ENCODE measurements around the gene PRAMEF13. TPM values are rescaled to one million over a fixed set of nuclear protein-coding genes. Genes with fewer than 3 reads are reported as not detected.
"Not testable (repeated sequence)": the region's sequence is repeated elsewhere in the genome, so short reads cannot be mapped to it uniquely, and the experiment has no call there.

Gene PRAMEF13
- total RNA-seq, 1 experiment from 2014 or later = not detected

DNA sequence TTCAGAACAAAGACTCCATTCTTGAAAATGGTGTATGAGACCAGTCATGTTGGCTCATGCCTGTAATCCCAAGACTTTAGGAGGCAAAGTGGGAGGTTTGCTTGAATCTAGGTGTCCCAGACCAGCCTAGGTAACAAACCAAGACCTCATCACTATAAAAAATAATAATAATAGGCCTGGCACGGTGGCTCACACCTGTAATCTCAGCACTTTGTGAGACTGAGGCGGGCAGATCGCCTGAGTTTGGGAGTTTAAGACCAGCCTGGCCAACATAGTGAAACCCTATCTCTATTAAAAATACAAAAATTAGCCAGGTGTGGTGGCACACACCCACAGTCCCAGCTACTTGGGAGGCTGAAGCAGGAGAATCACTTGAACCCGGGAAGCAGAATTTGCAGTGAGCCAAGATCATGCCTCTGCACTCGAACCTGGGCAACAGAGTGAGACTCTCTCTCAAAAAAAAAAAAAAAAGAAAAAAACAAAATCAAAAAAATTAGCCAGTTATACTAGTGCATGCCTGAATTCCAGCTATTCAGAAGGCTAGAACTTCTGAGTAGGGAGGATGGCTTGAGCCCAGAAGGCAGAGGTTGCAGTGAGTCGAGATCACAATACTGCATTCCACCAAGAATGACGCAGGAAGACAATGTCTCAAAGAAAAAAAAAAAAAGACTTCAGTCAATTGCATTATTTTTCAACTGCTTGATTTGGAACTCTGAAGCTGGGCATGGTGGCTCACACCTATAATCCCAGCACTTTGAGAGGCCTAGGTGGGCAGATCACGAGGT, 26.3 kb upstream of the PRAMEF13 start:
- not testable (repeated sequence) for DNase-seq (ENCODE audit: low read depth in 1 of 2, low spot score in 2 of 2); H3K27me3 ChIP-seq (replicated peaks); H3K9me3 ChIP-seq (replicated peaks); H3K36me3 ChIP-seq; H3K4me1 ChIP-seq (replicated peaks); H3K27ac ChIP-seq; H3K4me3 ChIP-seq

DNA sequence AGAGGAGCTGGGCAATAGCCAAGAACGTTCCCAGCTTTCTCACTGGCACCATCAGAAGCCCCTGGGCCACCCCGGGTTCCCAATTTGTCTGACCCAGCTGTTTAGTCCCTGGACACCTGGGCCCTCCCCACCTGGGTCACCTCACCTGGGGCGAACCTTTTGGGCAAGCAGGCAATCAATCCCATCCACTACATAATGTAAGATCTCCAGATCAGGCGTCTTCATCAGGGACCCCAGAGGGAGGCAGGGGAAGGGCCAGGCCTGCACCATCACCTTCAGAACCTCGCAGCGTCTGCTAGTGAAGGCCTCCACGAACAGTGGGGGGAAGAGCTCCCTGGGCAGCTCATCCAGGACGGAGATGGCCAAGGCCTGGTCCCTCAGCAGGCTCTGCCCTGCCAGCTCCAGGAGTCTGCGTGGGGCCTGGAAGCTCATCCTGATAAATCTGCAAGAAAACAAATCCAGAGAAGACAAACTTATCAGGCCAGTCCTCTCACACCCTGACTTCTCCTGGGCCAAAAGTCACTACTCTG, 24.5 kb upstream of the PRAMEF13 start, which contains the start of gene PRAMEF18:
TSS of gene PRAMEF18 (minus strand) at position 480 of the 530 bp plus-strand sequence. CDS start at position 432, 48 bp downstream.
- H3K27me3 ChIP-seq (replicated peaks); H3K36me3 ChIP-seq; H3K9me3 ChIP-seq (replicated peaks); DNase-seq (ENCODE audit: low read depth in 1 of 2, low spot score in 2 of 2); H3K4me1 ChIP-seq (replicated peaks); H3K4me3 ChIP-seq; H3K27ac ChIP-seq: not testable (repeated sequence)

DNA sequence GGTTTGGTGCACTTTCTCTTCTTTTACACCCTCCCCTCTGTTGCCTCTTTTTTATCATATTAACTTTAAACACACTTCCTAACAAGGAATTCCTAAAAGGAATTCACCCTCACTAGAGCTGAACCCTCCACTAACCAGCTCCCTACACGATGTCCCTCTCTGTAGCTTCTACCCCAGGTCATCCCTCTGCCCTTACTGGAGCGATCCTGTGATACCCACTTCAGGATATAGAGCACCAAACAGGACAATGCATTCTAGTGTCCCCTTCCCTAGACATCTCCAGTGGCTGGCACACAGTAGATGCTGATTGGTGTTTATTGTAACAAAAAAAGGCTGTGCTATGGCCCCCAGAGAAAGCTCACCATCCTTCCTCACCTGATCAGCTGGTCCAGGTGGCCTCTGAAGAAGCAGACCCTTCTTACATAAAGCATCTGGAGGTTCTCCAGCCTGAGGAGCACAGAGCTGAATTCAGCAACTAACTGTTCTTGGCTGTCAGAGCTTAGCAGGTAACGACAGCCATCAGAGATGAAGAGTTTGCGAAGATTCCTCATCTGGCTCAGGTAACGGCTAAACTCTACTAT, 23.4 kb upstream of the PRAMEF13 start:
- H3K4me3 ChIP-seq = no peak overlapping the region
- 0 out of 2 replicates have a peak, but pooled peaks cover 2% of the 10 kb centered on the region for H3K27me3 ChIP-seq (replicated peaks)
- H3K27ac ChIP-seq = no peak overlapping the region
- H3K4me1 ChIP-seq (replicated peaks) = no peaks in the 10 kb centered on the region
- peaks cover 4% of the 10 kb centered on the region; the same call in 1 of the 2 replicates for H3K9me3 ChIP-seq (replicated peaks)
- H3K36me3 ChIP-seq = no peaks in the 10 kb centered on the region
- no peak for DNase-seq (ENCODE audit: low read depth in 1 of 2, low spot score in 2 of 2)

DNA sequence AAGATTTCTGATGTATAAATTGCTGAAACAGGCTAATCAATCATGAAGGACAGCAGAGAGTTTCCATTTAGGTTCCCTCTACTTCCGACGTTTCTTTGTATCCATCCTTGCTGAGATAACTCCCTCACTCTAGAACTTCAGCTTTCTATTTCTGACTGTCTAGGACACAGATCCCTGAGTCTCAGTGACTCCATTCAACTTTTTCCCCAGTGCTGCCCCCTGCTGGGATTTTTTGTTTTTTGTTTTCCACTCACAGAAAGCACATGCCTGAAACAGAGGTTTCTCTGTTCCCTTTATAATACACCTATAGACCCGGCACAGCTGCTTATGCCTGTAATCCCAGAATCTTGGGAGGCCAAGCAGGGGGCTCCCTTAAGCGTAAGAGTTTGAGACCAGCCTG, 21.6 kb upstream of the PRAMEF13 start:
- not testable (repeated sequence) for H3K4me3 ChIP-seq; H3K4me1 ChIP-seq (replicated peaks); DNase-seq (ENCODE audit: low read depth in 1 of 2, low spot score in 2 of 2); H3K36me3 ChIP-seq; H3K27me3 ChIP-seq (replicated peaks); H3K9me3 ChIP-seq (replicated peaks); H3K27ac ChIP-seq

DNA sequence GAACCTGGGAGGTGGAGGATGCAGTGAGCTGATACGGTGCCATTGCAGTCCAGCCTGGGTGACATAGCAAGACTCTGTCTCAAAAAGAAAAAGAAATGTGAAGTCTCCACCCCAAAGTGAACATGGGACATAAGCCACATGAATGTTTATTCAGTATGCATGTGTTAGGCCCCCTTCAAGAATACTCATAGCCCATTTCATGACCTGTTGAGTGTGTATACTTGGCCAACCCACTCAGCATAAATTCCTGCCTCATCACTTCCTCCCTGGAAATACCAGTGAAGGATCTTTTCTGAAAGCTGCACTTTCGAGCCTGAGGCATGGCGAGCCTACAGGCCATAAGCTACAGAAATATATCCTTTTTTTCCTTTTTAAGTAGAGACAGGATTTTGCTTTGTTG, 18.0 kb upstream of the PRAMEF13 start:
- not testable (repeated sequence) for H3K36me3 ChIP-seq; H3K27me3 ChIP-seq (replicated peaks); H3K4me1 ChIP-seq (replicated peaks); H3K9me3 ChIP-seq (replicated peaks); H3K27ac ChIP-seq; H3K4me3 ChIP-seq; DNase-seq (ENCODE audit: low read depth in 1 of 2, low spot score in 2 of 2)

DNA sequence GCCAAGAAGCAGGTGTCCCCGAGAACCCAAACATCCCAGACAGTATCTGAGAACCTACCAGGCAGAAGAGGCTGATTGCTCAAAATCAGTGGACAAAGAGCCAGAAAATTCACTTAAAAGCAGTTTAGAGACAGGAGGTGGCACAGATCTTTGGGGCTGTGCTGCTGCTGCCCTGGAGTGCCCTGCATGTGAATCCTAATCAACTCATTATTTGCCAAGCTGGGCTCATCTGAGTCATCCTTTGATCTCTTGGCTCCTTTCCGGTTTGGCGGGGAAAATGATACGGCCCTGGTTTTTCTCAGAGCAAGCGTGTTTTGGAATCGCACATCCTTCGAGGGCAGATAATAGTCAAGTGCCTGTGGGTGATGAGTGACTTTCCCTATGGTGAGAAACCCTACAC, 15.4 kb upstream of the PRAMEF13 start:
- not testable (repeated sequence) for DNase-seq (ENCODE audit: low read depth in 1 of 2, low spot score in 2 of 2)

DNA sequence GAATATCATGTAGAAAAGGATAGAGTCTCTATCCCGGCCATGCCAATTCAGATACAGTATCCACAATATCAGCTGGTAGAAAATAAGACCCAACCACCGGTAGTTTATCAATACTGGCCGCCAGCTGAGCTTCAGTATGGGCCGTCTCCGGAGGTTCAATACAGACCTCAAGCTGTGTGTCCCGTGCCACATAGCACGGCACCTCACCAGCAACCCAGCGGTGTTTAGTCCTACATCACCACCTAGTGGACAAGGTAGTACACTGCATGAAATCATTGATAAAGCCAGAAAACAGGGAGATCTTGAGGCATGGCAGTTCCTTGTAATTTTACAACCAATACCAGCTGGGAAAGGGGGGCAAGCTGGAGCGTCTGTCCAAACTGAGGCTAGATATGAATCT, 7.5 kb upstream of the PRAMEF13 start:
- H3K4me1 ChIP-seq (replicated peaks); H3K36me3 ChIP-seq; H3K27ac ChIP-seq; H3K4me3 ChIP-seq; H3K9me3 ChIP-seq (replicated peaks); DNase-seq (ENCODE audit: low read depth in 1 of 2, low spot score in 2 of 2); H3K27me3 ChIP-seq (replicated peaks): not testable (repeated sequence)

More for the DNA sequence above, 15.4 kb upstream of the PRAMEF13 start:
- H3K36me3 ChIP-seq; H3K27me3 ChIP-seq (replicated peaks); H3K9me3 ChIP-seq (replicated peaks); H3K27ac ChIP-seq; H3K4me1 ChIP-seq (replicated peaks); H3K4me3 ChIP-seq: not testable (repeated sequence)

DNA sequence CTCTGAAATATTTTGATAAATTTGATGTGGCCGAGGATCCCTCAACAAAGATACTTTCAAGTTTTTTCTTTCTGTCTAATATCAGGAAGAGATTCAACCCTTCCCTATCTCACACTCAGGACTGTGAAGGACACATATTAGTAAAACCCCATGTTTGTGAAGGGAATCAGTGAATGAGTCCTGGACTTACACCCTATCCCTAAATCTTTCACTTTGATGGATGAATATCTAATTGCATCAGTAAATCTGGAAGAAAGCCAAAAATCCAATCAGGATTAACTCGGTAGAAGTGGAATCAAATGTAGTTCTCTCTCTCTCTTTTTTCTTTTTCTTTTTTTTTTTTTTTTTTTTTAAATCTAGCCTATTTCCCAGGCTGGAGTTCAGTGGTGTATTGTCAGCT, 29.7 kb downstream of the PRAMEF13 start, which contains the start of gene PRAMEF9:
TSS of gene PRAMEF9 (plus strand) at position 301 of the 400 bp plus-strand sequence. CDS start 3,433 bp downstream, outside the sequence.
- not testable (repeated sequence) for DNase-seq (ENCODE audit: low read depth in 1 of 2, low spot score in 2 of 2); H3K27ac ChIP-seq; H3K9me3 ChIP-seq (replicated peaks); H3K27me3 ChIP-seq (replicated peaks); H3K4me3 ChIP-seq; H3K4me1 ChIP-seq (replicated peaks); H3K36me3 ChIP-seq

DNA sequence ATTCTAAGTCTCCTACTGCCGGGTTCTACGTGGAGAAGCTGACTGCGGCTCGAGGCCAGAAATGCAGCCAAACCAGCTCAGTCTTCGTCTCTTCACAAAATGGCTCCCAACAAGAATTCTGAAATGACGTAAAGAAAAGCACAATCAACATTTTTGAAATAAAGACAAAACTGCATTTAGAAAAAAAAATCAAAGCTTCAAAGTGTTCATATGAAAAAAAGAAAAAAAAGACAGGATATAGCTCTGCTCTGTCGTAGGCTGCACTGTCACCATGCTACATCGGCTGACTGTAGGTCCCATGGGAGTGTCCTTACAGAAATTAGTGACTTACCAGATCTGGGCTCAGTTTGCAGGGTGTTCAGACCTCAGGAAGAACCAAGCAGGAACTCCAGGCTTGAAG, 35.7 kb downstream of the PRAMEF13 start, which contains the start of gene HNRNPCL4:
TSS of gene HNRNPCL4 (minus strand) at position 101 of the 400 bp plus-strand sequence. CDS start 164 bp downstream, outside the sequence.
- H3K4me3 ChIP-seq; H3K27ac ChIP-seq; H3K9me3 ChIP-seq (replicated peaks); H3K4me1 ChIP-seq (replicated peaks); H3K36me3 ChIP-seq; H3K27me3 ChIP-seq (replicated peaks); DNase-seq (ENCODE audit: low read depth in 1 of 2, low spot score in 2 of 2): not testable (repeated sequence)

DNA sequence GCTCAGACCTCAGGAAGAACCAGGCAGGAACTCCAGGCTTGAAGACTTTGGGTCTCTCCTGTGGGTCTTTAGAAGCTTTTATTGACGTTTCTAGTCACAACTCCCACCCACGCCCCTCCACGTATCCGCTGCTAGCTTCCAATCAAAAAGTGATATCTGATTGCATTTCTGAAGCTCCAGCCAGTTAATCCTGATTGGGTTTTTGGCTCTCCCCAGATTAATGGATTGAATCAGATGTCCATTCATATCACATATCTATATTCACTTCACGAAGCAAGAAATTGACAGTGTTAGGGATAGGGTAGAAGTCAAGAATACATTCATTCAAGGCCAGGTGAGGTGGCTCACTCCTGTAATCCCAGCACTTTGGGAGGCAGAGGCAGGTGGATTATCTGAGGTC, 45.3 kb downstream of the PRAMEF13 start, which contains the start of gene PRAMEF26:
TSS of gene PRAMEF26 (minus strand) at position 101 of the 400 bp plus-strand sequence. CDS start 2,914 bp downstream, outside the sequence.
- not testable (repeated sequence) for H3K4me1 ChIP-seq (replicated peaks); H3K27ac ChIP-seq; H3K4me3 ChIP-seq; H3K27me3 ChIP-seq (replicated peaks); H3K36me3 ChIP-seq; H3K9me3 ChIP-seq (replicated peaks); DNase-seq (ENCODE audit: low read depth in 1 of 2, low spot score in 2 of 2)

Other genes starting within 250 kb of the PRAMEF13 start
- gene PRAMEF27, start 144.8 kb downstream of the PRAMEF13 start, total RNA-seq (2014; rRNA removed; shearing (Covaris generic)) = not detected in 2 replicates
- not detected in 2 replicates for gene HNRNPCL3, start 140.6 kb downstream of the PRAMEF13 start, total RNA-seq (2014; rRNA removed; shearing (Covaris generic))
- not detected in 2 replicates for gene PRAMEF25, start 130.6 kb downstream of the PRAMEF13 start, total RNA-seq (2014; rRNA removed; shearing (Covaris generic))
- not detected in 2 replicates for gene HNRNPCL2, start 84.6 kb downstream of the PRAMEF13 start, total RNA-seq (2014; rRNA removed; shearing (Covaris generic))
- gene PRAMEF26, start 45.4 kb downstream of the PRAMEF13 start, total RNA-seq (2014; rRNA removed; shearing (Covaris generic)) = not detected in 2 replicates
- not detected in 2 replicates for gene HNRNPCL4, start 35.8 kb downstream of the PRAMEF13 start, total RNA-seq (2014; rRNA removed; shearing (Covaris generic))
- not detected in 2 replicates for gene PRAMEF9, start 29.6 kb downstream of the PRAMEF13 start, total RNA-seq (2014; rRNA removed; shearing (Covaris generic))
- not detected in 2 replicates for gene PRAMEF18, start 24.7 kb upstream of the PRAMEF13 start, total RNA-seq (2014; rRNA removed; shearing (Covaris generic))
- not detected in 2 replicates for gene PRAMEF5, start 52.8 kb upstream of the PRAMEF13 start, total RNA-seq (2014; rRNA removed; shearing (Covaris generic))
- gene PRAMEF8, start 83.7 kb upstream of the PRAMEF13 start, total RNA-seq (2014; rRNA removed; shearing (Covaris generic)) = not detected in 2 replicates
- gene PRAMEF33, start 102.1 kb upstream of the PRAMEF13 start, total RNA-seq (2014; rRNA removed; shearing (Covaris generic)) = not detected in 2 replicates
- not detected in 2 replicates for gene PRAMEF15, start 114.2 kb upstream of the PRAMEF13 start, total RNA-seq (2014; rRNA removed; shearing (Covaris generic))
- not detected in 2 replicates for gene PRAMEF14, start 145.7 kb upstream of the PRAMEF13 start, total RNA-seq (2014; rRNA removed; shearing (Covaris generic))
- gene PRAMEF19, start 170.5 kb upstream of the PRAMEF13 start, total RNA-seq (2014; rRNA removed; shearing (Covaris generic)) = not detected in 2 replicates
- gene PRAMEF17, start 188.2 kb upstream of the PRAMEF13 start, total RNA-seq (2014; rRNA removed; shearing (Covaris generic)) = not detected in 2 replicates
- gene PRAMEF20, start 209.0 kb upstream of the PRAMEF13 start, total RNA-seq (2014; rRNA removed; shearing (Covaris generic)) = 0.16 and 1.7 TPM in 2 replicates